ENCODE results near the gene RENBP. TPM values are rescaled to one million over a fixed set of nuclear protein-coding genes. Genes with fewer than 3 reads are reported as not detected.

RENBP gene
- total RNA-seq, 1 donor from 2014 or later, result 7.2 TPM

GRCh38 chrX:153885968-153886903 is 58.2 kb downstream of the RENBP start, which contains the start of gene L1CAM:
Gene L1CAM (minus strand): TSS chrX:153886173. CDS start chrX:153875836, 10,337 bp downstream.
- Mint-ChIP-seq H3K9me3 (peaks cover 10% of the 10 kb centered on the region), H3K4me1 (no peaks in the 10 kb centered on the region), H3K4me3 (peak within 1 kb of the TSS; percentile 47), H3K27ac (no peak within 1 kb of the TSS), H3K27me3 (ENCODE audit: low read depth) (peaks cover 59% of the 10 kb centered on the region), H3K36me3 (no peaks in the 10 kb centered on the region)
- no peak for DNase-seq (ENCODE audit: low spot score in 2 of 2, unreplicated experiment in 2 of 2)
- no peak for TF ChIP-seq CTCF (IDR thresholded peaks at IDR 0.05; ENCODE audit: unreplicated experiment)

Small RNA genes lying within 50 kb of the gene (microRNA-seq; reads per million reads assigned to microRNA genes)
- gene MIR3202-1 (not detected), gene MIR3202-2 (not detected)

Other genes with a start within 250 kb of the RENBP start
- gene BCAP31, start 220.3 kb downstream of the RENBP start, total RNA-seq, result 116 to 121 TPM (median 118 TPM) in 3 replicates
- 15.4 to 18.3 TPM (median 15.4 TPM) in 3 replicates for gene ABCD1, start 219.8 kb downstream of the RENBP start, total RNA-seq
- 3.6 to 4.3 TPM (median 4.3 TPM) in 3 replicates for gene PLXNB3, start 180.4 kb downstream of the RENBP start, total RNA-seq
- gene SRPK3, start 163.6 kb downstream of the RENBP start, total RNA-seq, result 0.14 to 0.16 TPM in 2 of 3 replicates, not detected in the other
- gene IDH3G, start 150.3 kb downstream of the RENBP start, total RNA-seq, result 49.6 to 55.0 TPM (median 53.5 TPM) in 3 replicates
- gene SSR4, start 150.0 kb downstream of the RENBP start, total RNA-seq, result 213 to 228 TPM (median 214 TPM) in 3 replicates
- gene PDZD4, start 114.1 kb downstream of the RENBP start, total RNA-seq, result 6.8 to 8.8 TPM (median 7.6 TPM) in 3 replicates
- 1.4 to 2.1 TPM (median 2.1 TPM) in 3 replicates for gene L1CAM, start 58.5 kb downstream of the RENBP start, total RNA-seq
- gene AVPR2, start 40.0 kb downstream of the RENBP start, total RNA-seq, result not detected in 3 replicates
- 52.2 to 64.4 TPM (median 62.8 TPM) in 3 replicates for gene ARHGAP4, start 18.4 kb downstream of the RENBP start, total RNA-seq
- gene NAA10, start 9.6 kb downstream of the RENBP start, total RNA-seq, result 76.8 to 82.0 TPM (median 79.3 TPM) in 3 replicates
- gene HCFC1, start 27.2 kb upstream of the RENBP start, total RNA-seq, result 96.3 to 99.9 TPM (median 98.5 TPM) in 3 replicates
- gene TMEM187, start 28.1 kb upstream of the RENBP start, total RNA-seq, result 11.5 to 15.0 TPM (median 14.2 TPM) in 3 replicates
- 64.9 to 73.4 TPM (median 69.1 TPM) in 3 replicates for gene IRAK1, start 75.3 kb upstream of the RENBP start, total RNA-seq
- gene MECP2, start 153.1 kb upstream of the RENBP start, total RNA-seq, result 49.4 to 57.8 TPM (median 56.2 TPM) in 3 replicates
- not detected in 3 replicates for gene OPN1LW, start 199.6 kb upstream of the RENBP start, total RNA-seq
- not detected in 3 replicates for gene OPN1MW, start 238.0 kb upstream of the RENBP start, total RNA-seq